Kasumi-1 (cell line): ENCODE results near the gene DGKI.
"Not testable (repeated sequence)": the region's sequence is repeated elsewhere in the genome, so short reads cannot be mapped to it uniquely, and the experiment has no call there.

Experiments used
- DNase-seq, 2 experiments: peaks; one replicate each; lab custom pipeline; 2025; lab: John Stamatoyannopoulos, UW

The DGKI gene

DNA sequence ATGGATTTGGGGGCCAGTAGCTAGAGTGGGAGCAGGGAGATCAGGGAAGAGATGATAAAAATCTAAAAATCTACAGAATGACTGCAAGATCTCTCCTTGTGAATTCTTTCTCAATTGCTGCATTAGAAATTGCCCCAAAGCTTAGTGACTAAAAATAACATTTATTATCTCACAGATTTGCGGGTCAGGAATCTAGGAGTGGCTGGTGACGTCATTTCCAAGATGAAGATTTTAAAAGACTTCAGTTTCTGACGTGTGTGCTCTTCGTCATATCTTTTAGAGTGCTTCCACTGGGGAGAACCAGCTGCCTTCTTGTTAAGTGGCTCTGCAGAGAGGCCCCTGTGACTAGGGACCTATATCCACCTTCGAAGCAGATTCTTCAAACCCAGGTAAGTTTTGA lies 112.6 kb downstream of the DGKI start:
- no peak for DNase-seq

DNA sequence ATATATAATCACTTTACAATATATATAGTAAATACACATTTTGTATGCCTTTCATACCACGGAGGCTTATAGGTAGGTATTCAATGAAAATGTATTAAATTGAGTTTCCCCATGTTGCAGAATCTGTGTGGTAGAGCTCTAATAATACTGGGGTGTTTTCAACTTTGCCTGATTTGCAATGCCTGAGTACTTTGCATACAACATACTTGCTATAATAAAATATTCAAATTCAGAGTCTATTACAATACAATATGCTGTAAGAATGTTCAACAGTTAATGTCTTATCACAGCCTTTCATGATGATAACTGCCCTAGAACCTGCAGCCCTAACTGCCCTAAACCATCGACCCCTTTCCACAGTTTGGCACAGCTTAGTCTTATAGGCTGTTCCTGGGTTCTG lies 114.6 kb downstream of the DGKI start:
- DNase-seq: no peak

DNA sequence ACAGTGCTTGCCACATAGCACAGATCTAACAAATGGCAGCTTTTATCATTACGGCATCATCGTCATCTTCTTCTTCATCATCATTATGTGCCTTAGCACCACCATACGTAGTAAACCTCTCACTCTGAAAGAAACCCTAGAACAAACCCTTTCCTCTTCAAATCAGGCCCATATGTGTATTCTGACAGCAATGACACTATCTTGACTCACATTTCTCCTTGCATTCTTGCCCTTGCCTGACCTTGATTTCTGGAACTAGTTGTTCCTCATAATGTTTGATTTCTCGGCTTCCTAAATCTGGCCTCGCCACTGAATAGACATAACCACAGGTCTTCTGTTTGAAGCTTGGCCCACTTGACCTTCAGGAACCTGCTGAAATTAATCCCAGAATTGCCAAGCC lies 115.3 kb downstream of the DGKI start:
- DNase-seq: no peak

DNA sequence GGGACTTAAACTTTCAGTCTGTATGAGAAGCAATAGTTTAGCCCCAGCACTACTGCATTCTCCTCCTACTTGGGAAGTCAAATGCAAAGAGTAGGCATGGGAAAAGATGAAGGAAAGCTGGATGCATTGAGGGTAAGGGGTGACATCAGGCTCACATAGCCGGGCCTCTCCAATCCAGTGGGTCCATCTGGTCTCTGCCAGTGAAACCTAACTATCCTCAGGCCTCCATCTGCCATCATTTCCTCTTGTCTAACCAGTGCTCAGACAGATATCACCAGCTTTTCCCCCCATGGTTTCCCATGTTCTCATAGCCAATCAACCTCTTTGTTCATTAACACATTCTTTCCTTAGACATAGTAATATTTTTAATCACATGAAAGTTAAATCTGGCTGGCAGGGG lies 118.3 kb downstream of the DGKI start:
- no peak for DNase-seq

DNA sequence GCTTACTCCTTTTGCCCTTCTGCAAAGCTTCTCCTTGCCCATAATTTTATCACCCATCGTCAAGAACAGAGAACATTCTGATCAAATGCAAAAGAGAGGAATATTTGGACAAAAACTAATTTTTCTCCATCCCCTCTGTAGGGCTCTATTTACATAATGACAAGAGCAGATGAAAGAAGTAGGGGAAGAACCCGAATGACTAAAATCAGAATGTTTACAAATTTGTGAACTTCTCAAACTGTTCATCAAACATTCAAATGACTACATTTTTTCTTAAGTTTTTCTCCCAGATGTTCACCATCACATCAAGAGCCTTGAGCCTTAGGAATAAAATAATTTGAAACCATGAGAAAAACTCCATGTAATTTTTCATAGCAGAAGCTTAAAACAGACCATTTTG lies 119.4 kb downstream of the DGKI start:
- no peak for DNase-seq

DNA sequence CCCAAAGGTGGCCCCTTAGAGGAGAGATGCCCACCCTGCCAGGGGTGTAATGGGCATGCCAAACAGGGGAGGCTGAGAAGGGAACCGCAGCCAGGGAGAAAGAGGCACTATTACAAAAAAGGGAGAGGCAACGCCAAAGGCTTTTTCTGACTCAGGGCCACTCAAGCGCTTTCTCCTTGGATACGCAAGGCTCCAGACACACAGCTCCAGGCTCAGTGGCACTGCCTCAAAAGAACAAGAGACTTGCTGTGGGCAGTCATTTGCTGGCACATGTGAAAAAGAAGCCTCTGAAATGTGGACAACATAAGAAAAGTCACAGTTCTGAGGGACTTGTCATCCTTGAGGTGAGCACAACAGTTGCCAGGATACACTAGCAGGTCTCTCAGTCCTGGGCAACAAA lies 128.4 kb downstream of the DGKI start:
- DNase-seq: no peak

DNA sequence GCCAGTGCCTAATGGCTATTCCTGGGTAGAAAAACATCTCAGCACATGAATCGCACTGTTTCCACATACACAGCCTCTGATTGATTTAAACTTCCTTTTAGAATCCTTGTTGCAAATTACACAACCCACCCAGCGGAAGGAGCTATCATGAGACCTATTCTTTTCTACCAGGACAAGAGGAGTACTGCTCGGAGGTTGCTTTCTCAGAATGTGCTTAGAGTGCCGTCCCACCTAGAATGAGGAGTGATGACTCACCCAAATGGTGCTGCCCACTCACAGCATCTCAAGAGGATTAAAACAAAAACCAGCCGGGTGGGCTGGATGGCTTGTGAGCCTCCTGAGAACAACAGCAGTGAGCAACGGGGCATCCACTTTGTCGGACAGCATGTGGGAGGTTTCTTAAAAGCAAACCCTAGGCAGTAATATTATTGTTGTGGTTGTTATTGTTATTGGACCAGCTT lies 128.9 kb downstream of the DGKI start:
- no peak for DNase-seq

DNA sequence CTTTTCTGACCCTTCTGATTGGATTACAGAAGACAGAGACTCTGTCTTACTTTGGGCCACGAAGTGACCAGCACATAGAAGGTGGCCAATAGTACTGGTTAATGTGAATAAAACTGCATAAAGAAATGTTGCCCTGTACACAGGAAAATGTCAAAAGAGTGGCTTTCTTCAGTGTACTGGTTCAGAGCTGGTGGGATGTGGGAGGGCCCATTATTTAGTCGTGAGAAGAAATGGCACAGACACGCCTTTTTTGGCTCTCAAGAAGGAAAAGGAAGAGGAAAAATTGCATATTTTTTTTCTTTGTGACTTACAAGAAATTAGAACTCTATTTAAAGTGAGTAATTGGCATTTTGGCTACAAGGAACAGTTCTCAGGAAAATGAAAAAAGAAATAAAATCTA lies 129.7 kb downstream of the DGKI start:
- no peak for DNase-seq

DNA sequence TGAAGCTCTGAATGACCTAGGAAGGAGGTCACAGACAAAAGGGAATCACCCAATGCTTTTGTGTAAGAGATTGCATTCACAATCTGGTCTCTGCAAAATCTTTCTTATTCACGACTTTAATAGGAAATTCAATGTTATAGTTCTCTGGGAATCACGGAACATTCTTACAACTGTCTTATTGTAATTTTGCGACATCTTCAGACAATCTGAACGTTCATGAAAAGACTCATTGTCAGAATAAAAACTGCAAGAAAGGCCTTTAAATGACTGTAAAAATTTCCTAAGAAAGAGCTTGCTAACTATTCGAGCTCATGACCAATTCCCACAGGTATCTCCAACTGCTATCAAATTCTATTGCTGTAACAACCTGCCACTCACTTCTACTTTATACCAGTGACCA lies 130.7 kb downstream of the DGKI start:
- DNase-seq: no peak

DNA sequence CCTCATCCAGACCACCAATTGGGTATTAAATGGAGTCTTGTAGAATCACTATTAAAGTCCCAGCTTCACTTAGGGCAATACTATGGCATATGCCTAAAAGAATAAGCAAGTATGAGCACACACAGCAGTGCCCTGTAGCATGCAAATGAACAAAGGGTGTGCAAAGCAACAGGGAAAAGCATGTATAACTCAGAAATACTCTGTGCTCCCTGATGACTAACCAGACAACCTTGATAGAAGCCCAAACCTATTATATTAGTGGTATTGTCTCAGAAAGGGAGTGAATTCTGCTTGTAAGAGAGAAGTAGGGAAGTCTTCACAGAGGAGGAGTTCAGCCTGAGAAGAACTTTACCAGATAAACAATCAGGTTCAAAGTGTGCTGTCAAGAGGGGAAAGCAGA lies 131.2 kb downstream of the DGKI start:
- DNase-seq: no peak

DNA sequence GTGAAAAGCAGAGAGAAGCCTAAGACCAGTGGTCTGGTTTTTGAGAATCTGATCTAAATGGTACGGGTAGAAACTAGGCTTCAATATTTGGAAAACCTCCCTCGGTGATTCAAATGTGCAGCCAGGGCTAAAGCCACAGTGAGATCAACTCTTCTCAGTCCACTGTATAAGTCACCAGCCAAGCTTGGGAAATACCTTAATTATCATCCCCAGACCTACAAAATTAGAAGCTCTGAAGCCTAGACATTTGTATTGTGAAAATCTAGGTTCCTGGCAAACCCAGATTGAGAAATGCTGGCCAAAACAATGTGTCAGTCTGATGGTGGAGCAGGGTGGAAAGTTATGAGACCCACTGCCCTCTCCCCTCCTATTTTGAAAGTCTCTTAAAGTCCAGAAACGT lies 131.7 kb downstream of the DGKI start:
- DNase-seq: no peak

DNA sequence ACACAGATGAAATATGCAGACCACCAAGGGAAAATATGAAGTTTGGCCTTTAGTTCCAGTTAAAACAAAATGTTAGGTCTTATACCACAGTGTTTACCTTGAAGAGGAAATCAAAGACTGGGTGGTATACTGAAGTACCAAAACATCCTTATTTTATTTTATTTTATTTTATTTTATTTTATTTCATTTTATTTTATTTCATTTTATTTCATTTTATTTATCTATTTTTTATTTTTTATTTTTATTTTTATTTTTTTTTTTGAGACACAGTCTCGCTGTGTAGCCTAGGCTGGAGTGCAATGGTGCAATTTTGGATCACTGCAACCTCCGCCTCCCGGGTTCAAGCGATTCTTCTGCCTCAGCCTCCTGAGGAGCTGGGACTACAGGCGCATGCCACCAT lies 140.4 kb downstream of the DGKI start:
- DNase-seq: not testable (repeated sequence)

DNA sequence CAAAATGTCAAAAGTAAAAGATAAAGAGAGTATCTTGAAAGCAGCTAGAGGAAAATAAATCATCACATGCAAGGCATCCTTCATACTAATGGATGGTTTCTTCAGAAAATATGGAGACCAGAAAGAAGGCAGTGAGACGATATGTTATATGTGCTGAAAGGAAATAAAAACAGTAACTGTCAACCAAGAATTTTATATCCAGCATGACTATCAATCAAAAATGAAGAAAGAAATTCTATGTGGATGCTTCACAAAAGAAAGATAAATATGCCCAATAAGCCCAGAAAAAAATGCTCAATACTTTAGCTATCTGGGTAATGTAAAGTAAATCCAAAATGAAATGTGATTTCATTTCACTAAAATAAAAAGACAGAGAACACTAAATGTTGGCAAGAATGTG lies 142.1 kb downstream of the DGKI start:
- no peak for DNase-seq

DNA sequence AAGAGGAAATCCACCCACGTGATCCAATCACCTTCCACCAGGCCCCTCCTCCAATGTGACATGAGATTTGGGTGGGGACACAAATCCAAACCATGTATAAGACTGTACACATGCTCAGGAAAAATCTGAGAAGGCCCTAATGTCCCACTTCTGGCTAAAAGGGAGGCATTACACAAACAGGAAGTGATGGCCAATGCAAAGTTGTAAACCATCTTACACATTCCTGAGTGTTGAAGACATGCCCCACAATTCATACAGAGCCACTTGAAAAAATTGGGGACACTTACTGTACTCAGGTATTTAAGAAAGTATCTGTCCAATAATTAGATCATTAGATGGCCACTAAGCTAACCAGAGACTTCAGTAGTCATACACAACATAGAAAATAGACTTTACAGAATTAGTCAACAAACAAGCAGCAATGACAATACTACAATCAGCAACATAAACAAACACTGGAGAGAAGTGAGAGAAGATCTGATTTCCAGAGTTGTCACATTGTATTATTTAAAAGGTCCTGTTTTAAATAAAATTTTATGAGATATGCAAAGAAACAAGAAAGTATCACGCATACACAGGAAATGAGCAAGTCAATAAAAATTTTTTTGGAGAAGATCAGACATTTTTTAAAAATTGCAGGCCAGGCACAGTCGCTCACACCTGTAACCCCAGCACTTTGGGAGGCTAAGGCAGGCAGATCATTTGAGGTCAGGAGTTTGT lies 143.3 kb downstream of the DGKI start:
- no peak for DNase-seq

DNA sequence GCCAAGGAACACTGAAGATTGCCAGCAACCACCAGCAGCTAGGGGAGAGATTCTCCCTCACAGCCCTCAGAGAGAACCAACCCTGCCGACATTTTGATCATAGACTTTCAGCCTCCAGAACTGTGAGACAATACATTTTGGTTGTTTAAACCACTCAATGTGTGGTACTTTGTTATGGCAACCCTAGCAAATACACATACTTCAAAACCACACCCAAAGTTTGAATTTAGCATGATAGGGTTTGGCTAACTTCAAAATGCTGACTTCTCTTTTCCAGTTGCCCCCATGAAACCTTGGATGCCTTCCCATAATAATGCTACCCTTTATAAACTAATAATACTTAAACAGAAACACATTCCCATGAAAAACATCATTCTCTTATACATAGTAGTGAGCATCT lies 149.8 kb downstream of the DGKI start:
- DNase-seq: no peak

DNA sequence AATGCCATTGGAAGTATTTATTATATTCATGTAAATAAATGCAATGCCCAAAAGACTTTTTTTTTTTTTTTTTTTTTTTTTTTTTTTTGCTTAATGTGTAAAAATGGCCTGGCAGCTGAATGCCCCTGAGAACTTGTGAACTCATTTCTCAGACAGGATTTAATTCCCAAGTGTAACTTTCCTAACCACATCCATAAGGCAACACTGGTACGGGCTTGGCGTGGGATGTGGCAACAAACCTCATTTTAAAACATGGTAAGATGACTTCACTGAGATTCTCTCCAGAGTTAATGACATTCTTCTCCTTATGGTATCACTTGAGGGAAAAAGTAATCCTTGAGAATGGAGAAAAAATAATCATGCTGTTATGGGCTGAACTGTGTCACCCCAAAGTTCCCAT lies 150.4 kb downstream of the DGKI start:
- DNase-seq: no peak

DNA sequence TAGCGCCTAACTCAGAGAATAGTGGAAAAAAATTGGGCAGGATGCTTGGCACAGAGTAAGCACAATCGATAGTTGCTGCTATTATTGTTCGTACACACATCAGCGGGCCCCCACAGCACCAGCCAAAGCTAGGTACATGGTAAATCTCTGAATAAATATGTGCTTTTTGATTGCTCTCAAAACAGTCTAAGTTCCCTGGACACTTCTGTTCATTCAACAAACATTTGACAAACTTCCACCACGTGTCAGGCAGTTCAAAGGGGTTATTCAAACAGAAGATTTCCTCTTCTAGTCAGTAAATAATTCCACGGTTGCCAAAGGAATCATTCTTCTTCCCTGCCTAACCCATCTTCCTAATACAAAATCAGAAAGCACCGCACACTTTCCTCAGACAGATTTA lies 150.8 kb downstream of the DGKI start:
- no peak for DNase-seq

DNA sequence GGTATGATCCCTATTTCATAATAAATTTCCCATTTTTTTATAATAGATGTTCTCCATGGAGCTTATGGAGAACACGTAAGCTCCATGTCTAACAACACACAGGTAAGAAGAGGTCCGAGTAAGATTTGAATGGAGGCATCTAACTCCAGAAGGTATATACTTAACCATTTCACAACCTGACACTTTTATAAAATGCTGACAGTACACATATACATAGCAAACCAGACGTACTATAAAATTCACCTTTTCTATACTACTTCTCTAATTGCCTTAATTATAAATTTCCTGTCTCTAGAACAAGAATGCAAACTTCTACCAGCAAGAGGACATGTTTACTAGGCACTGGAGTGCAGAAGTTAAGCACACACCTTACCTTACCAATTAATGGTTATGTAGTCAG lies 151.3 kb downstream of the DGKI start:
- no peak for DNase-seq

DNA sequence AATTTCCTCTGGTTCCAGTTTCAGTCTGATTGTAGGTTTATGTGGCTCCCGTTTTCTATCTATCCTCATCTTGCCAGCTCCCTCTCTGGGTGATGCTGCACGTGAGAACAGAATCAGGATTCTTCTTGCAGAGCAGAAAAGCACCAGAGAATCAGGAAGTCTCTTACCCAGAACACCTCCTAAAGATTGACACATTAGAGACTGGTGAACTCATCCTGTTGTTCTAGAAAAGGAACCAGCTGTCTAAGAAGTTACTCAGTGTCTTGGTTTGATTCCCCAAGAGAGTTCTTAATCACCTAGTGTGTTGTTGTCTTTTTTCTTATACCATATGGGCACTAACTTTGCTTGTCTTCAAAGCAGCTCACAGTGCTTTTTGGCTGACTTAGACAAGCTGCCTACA lies 152.4 kb downstream of the DGKI start:
- no peak for DNase-seq

DNA sequence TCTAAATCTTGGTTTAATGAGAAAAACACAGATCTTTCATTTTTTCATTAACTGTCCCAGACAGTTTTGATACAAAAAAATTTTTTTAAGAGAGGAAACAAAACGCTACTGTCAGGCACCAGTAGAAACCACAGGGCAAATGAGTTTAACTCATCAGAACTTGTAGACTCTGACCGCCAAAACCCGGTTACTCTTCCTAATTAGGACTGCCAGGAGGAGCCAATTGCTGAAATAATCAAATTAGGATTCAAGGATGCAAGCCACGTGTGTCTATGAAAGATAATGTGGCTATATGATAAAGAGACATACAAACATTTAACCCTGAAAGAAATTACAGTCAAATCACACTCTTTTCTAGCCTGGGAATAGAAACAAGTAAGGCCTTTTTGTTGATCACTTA lies 154.4 kb downstream of the DGKI start:
- no peak for DNase-seq

DNA sequence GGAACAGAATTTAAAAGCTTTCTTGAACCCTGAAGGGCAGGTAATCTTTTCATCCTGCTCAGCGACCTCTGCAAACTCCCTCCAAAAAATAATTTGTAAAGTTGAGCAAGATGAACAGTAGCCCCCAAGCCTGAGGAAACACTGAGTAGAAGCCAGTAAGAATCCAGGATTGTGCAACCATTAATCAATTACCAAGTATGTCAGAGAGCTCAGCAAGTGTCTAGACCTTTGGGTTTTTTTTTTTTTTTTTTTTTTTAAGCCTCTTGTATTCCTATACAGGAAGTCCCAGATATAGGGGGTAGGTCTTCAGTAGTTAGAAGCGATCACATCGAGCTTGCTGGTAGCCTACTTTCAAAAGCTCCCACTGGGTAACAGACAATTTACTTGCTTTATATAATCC lies 155.2 kb downstream of the DGKI start:
- DNase-seq: no peak

DNA sequence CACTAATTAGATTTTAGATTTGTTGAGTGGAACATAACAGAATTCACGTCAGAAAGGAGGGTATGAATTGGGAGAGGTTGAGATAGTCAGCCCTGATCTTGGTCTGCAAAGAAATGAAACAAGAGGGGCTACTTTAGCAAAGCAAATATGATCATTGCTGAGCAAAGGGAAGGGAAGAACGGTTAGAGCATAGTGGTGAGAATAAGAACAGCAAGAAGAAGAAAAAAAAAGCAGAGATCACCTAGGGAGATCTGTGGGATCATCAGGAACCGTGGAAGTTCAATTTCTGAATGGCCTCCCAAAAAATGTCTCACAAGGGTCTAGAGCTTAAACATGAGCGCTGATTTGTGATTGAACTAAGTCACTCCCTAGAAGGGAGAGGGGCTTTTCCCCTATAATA lies 156.1 kb downstream of the DGKI start:
- no peak for DNase-seq

DNA sequence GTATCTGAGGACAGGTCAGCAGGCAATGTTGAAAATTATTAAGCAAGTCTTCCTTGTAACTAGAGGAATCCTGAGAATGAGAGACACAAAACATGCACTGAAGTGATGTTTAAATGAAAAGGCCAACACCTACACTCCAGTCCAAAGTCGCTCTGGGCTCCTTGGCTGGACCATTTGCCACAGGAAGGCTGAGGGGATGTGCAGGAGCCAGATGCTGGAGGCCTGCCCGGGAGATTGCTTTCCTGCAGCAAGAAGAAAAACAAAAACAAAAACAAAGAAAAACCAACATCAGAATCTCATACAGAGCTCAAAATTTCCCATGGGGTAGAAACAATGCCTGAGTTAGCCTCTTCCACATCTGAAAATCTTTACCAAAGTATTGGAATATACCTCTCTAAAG lies 157.0 kb downstream of the DGKI start:
- no peak for DNase-seq

DNA sequence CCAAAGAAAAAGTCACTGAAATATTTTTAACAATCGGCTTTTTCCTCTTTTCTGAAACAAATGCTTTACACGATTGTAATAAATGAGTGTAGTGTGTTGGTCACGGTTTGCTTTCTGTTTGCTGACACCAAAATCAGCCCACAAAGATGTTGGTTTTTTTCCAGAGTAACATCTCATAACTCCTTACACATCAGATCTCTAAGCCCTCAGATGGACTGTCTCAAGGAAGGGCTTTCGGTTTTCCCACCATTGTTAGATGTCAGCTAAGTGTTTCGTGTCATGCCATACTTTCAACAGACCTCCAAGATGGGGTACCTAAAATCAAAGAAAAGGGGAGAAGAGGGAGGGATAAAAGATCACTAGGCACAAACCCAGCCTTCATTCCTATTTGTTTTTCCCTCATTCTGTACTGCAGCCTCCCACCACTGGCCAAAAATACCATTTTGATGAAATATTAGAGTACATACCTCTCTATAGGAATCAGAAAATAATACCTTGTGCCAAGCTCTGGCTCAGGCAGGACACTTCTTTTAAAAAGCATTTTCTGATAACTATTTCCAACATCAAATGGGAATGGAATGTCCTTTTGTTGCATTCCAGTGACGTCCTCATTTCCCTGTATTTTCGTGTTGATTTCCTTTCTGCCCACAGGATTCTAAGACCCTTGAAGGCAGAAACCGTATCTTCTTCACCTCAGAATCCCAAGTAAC lies 159.1 kb downstream of the DGKI start:
- no peak for DNase-seq
